ENCODE data around the gene PLA2G2F. TPM values are rescaled to one million over a fixed set of nuclear protein-coding genes. Genes with fewer than 3 reads are reported as not detected.

Gene PLA2G2F
- total RNA-seq = not detected in 2 replicates

GRCh38 chr1:20138961-20139550 lies at the start of gene PLA2G2F:
PLA2G2F (plus strand) TSS chr1:20139323; CDS start chr1:20139428, 105 bp downstream.

GRCh38 chr1:20119347-20119746 lies 19.8 kb upstream of the PLA2G2F start, which contains the start of gene PLA2G2D:
PLA2G2D (minus strand) TSS chr1:20119536; CDS start chr1:20119498, 38 bp downstream.

GRCh38 chr1:20185834-20186782 lies 47.0 kb downstream of the PLA2G2F start, which contains the start of the genes PLA2G2C and UBXN10:
PLA2G2C (minus strand) TSS chr1:20186518; CDS start chr1:20177363, 9,155 bp downstream.
UBXN10 (plus strand) TSS chr1:20186096; CDS start chr1:20190562, 4,466 bp downstream.

Other genes with a start within 250 kb of the PLA2G2F start
- gene PLA2G2E, start 215.7 kb upstream of the PLA2G2F start, total RNA-seq = not detected in 2 replicates
- not detected in 2 replicates for gene PLA2G2A, start 159.7 kb upstream of the PLA2G2F start, total RNA-seq
- 1.8 and 4.5 TPM in 2 replicates for gene PLA2G5, start 69.1 kb upstream of the PLA2G2F start, total RNA-seq
- not detected in 2 replicates for gene PLA2G2D, start 19.8 kb upstream of the PLA2G2F start, total RNA-seq
- under 0.01 TPM in 1 of 2 replicates, not detected in the other for gene UBXN10, start 46.8 kb downstream of the PLA2G2F start, total RNA-seq
- gene PLA2G2C, start 47.2 kb downstream of the PLA2G2F start, total RNA-seq = not detected in 2 replicates
- gene VWA5B1, start 151.6 kb downstream of the PLA2G2F start, total RNA-seq = not detected in 2 replicates

All from subcutaneous preadipocyte (primary cell).